HepG2 (cell line): ENCODE measurements around the gene SPATA33. TPM values are rescaled to one million over a fixed set of nuclear protein-coding genes. Genes with fewer than 3 reads are reported as not detected.

Source experiments
- ADNP ChIP-seq: sonication (generic); formaldehyde crosslinking; IDR thresholded peaks from 2 replicates; pipeline ENCODE4 v1.4.0; 2020; ENCODE audit warnings: missing genetic modification reagents
- CENPT ChIP-seq: sonication (generic); formaldehyde crosslinking; IDR thresholded peaks from 2 replicates; pipeline ENCODE4 v1.8.0; 2022; ENCODE audit warnings: low read depth, mild to moderate bottlenecking, moderate library complexity, missing genetic modification reagents
- HNRNPH1 ChIP-seq: fragments of 200-400 bp; formaldehyde crosslinking; optimal IDR thresholded peaks from 2 replicates; pipeline ENCODE3; 2017; ENCODE audit warnings: mild to moderate bottlenecking, low read depth, low read length
- ISL2 ChIP-seq: sonication (generic); formaldehyde crosslinking; IDR thresholded peaks from 2 replicates; pipeline ENCODE4 v1.5.0; 2020; ENCODE audit warnings: missing genetic modification reagents
- MEIS1 ChIP-seq: sonication (generic); formaldehyde crosslinking; IDR thresholded peaks from 2 replicates; pipeline ENCODE4 v1.9.0; 2021; ENCODE audit warnings: mild to moderate bottlenecking, missing genetic modification reagents, moderate library complexity, borderline replicate concordance
- NONO ChIP-seq, 2 experiments: fragments of 450-650 bp in 1 of 2; sonication (generic) in 1 of 2; formaldehyde crosslinking in 1 of 2; IDR thresholded peaks in 1 of 2; conservative IDR thresholded peaks in 1 of 2; 2 replicates each; pipeline versions ENCODE4 v1.6.1 to v1.8.0; 2017 to 2022; ENCODE audit warnings: mild to moderate bottlenecking in 1 of 2, missing genetic modification reagents in 1 of 2, moderate library complexity in 1 of 2
- REPIN1 ChIP-seq: sonication (generic); formaldehyde crosslinking; IDR thresholded peaks from 2 replicates; pipeline ENCODE4 v1.8.0; 2022; ENCODE audit warnings: missing genetic modification reagents, low read depth, mild to moderate bottlenecking, borderline replicate concordance
- SATB2 ChIP-seq: sonication (generic); formaldehyde crosslinking; IDR thresholded peaks from 2 replicates; pipeline ENCODE4 v1.5.0; 2020; ENCODE audit warnings: missing genetic modification reagents
- SMAD9 ChIP-seq: sonication (generic); formaldehyde crosslinking; IDR thresholded peaks from 2 replicates; pipeline ENCODE4 v1.5.1; 2020; ENCODE audit warnings: mild to moderate bottlenecking, missing genetic modification reagents
- TAF15 ChIP-seq: fragments of 200-400 bp; formaldehyde crosslinking; IDR thresholded peaks from one replicate; pipeline ENCODE4 v1.6.1; 2018; ENCODE audit warnings: mild to moderate bottlenecking, low read depth, low read length; ENCODE audit not compliant: poor library complexity, severe bottlenecking
- ZMYM3 ChIP-seq: sonication (generic); formaldehyde crosslinking; IDR thresholded peaks from 2 replicates; pipeline ENCODE4 v1.5.1; 2020; ENCODE audit warnings: mild to moderate bottlenecking, missing genetic modification reagents
- ZNF746 ChIP-seq: sonication (generic); formaldehyde crosslinking; IDR thresholded peaks from 2 replicates; pipeline ENCODE4 v1.8.0; 2022; ENCODE audit warnings: mild to moderate bottlenecking, missing genetic modification reagents
- polyA plus RNA-seq, 8 experiments: library from polyadenylated mRNA; depleted of rRNA in 3 of 8; stranded (reverse) in 7 of 8; unstranded in 1 of 8; fragments of >200 nt; fragmentation: Illumina TruSeq in 4 of 8; extraction: Trizol in 4 of 8; gene quantifications; 2 replicates each; pipeline versions ENCODE4 v1.2.1 to v1.2.3, GENCODE V29; 2011 to 2016; ENCODE audit warnings: low read depth in 4 of 8, missing spikeins in 1 of 8, mixed read lengths in 1 of 8; ENCODE audit not compliant: insufficient read depth in 1 of 8
- total RNA-seq, 5 experiments: library from RNA; depleted of rRNA; stranded (reverse); fragments of >200 nt; fragmentation: Illumina TruSeq; extraction: Trizol; gene quantifications; 2 replicates each; pipeline ENCODE4 v1.2.3, GENCODE V29; 2016; ENCODE audit warnings: low read depth in 1 of 5
- TF ChIP-seq, protein P1 (sequence below): sonication (generic); formaldehyde crosslinking; IDR thresholded peaks from 2 replicates; pipeline ENCODE4 v1.8.0; 2022; ENCODE audit warnings: mild to moderate bottlenecking, missing genetic modification reagents
- TF ChIP-seq, protein P2 (sequence below): sonication (generic); formaldehyde crosslinking; IDR thresholded peaks from 2 replicates; pipeline ENCODE4 v1.8.1; 2022; ENCODE audit warnings: low read depth, mild to moderate bottlenecking, missing genetic modification reagents
- TF ChIP-seq, protein P3 (sequence below): sonication (generic); formaldehyde crosslinking; IDR thresholded peaks from 2 replicates; pipeline ENCODE4 v1.4.0; 2020; ENCODE audit warnings: missing genetic modification reagents
- TF ChIP-seq, protein P4 (sequence below): sonication (generic); formaldehyde crosslinking; IDR thresholded peaks from 2 replicates; pipeline ENCODE4 v1.5.1; 2020; ENCODE audit warnings: missing genetic modification reagents, mild to moderate bottlenecking, borderline replicate concordance
- TF ChIP-seq, protein P5 (sequence below): sonication (generic); formaldehyde crosslinking; IDR thresholded peaks from 2 replicates; pipeline ENCODE4 v1.5.1; 2020; ENCODE audit warnings: missing genetic modification reagents, mild to moderate bottlenecking, borderline replicate concordance
- TF ChIP-seq, protein P6 (sequence below): IDR thresholded peaks from 2 replicates; pipeline ENCODE4 v1.6.1; 2016; ENCODE audit warnings: missing genetic modification reagents, missing compliant biosample characterization

Gene SPATA33
- total and polyA plus RNA-seq, 2 of the 13 experiments (the other 11 are each of a cell fraction or from before 2014, with no cell fraction given): 5.7 to 11.0 TPM

DNA sequence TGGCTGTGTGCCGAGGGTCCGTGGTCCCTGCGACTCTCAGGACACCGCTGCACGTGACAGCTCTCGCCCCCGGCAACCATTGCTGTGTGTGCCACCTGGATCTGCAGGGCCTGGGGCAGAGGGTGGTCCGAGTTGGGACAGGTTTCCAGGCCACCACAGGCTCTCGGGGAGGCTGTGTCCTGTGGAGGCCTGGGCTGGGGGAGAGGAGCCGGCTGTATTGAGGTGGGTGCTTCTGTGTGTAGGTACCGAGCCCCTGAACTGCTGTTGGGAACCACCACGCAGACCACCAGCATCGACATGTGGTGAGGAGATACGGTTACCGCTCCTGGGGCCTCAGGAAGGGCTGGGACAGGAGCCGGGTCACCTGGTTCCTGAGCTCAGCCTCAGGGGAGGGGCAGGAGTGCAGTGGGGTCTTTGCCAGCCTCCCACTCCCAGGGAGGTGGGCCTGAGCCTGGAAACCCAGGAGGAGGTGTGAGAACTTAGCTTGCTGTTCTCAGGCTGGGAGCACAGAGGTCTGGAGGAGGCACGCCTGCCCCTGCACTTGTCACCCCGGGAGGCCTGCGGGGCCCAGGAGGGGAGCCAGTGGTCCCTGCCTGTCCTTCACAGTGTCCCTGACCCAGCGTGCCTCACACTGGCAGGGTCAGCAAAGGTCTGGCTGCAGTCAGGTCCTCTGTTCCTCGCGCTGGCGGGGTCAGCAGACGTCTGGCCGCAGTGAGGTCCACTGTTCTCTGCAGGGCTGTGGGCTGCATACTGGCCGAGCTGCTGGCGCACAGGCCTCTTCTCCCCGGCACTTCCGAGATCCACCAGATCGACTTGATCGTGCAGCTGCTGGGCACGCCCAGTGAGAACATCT, 36.5 kb downstream of the SPATA33 start (continued):
- TF ChIP-seq NONO (IDR thresholded peaks at IDR 0.05) (no peak), NONO (CRISPR knock-in tag; conservative IDR thresholded peaks at IDR 0.05) (peak; percentile 50; the same call in 1 of the 2 replicates), SATB2 (CRISPR knock-in tag) (no peak), HNRNPH1 (peak; percentile 17), ZNF746 (CRISPR knock-in tag) (no peak), ZMYM3 (CRISPR knock-in tag) (peak; percentile 81), ADNP (CRISPR knock-in tag) (no peak), MEIS1 (CRISPR knock-in tag) (no peak), SMAD9 (CRISPR knock-in tag) (no peak; the same call in 1 of the 2 replicates), REPIN1 (CRISPR knock-in tag) (peak; percentile 68; the same call in 1 of the 2 replicates), ISL2 (CRISPR knock-in tag) (no peak), CENPT (CRISPR knock-in tag) (no peak), TAF15 (no peak)
- TF ChIP-seq, protein P1, sequence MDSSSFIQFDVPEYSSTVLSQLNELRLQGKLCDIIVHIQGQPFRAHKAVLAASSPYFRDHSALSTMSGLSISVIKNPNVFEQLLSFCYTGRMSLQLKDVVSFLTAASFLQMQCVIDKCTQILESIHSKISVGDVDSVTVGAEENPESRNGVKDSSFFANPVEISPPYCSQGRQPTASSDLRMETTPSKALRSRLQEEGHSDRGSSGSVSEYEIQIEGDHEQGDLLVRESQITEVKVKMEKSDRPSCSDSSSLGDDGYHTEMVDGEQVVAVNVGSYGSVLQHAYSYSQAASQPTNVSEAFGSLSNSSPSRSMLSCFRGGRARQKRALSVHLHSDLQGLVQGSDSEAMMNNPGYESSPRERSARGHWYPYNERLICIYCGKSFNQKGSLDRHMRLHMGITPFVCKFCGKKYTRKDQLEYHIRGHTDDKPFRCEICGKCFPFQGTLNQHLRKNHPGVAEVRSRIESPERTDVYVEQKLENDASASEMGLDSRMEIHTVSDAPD (CRISPR knock-in tag): peak; percentile 40; the same call in 1 of the 2 replicates
- TF ChIP-seq, protein P2, sequence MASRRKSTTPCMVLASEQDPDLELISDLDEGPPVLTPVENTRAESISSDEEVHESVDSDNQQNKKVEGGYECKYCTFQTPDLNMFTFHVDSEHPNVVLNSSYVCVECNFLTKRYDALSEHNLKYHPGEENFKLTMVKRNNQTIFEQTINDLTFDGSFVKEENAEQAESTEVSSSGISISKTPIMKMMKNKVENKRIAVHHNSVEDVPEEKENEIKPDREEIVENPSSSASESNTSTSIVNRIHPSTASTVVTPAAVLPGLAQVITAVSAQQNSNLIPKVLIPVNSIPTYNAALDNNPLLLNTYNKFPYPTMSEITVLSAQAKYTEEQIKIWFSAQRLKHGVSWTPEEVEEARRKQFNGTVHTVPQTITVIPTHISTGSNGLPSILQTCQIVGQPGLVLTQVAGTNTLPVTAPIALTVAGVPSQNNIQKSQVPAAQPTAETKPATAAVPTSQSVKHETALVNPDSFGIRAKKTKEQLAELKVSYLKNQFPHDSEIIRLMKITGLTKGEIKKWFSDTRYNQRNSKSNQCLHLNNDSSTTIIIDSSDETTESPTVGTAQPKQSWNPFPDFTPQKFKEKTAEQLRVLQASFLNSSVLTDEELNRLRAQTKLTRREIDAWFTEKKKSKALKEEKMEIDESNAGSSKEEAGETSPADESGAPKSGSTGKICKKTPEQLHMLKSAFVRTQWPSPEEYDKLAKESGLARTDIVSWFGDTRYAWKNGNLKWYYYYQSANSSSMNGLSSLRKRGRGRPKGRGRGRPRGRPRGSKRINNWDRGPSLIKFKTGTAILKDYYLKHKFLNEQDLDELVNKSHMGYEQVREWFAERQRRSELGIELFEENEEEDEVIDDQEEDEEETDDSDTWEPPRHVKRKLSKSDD (CRISPR knock-in tag): no peak
- TF ChIP-seq, protein P3, sequence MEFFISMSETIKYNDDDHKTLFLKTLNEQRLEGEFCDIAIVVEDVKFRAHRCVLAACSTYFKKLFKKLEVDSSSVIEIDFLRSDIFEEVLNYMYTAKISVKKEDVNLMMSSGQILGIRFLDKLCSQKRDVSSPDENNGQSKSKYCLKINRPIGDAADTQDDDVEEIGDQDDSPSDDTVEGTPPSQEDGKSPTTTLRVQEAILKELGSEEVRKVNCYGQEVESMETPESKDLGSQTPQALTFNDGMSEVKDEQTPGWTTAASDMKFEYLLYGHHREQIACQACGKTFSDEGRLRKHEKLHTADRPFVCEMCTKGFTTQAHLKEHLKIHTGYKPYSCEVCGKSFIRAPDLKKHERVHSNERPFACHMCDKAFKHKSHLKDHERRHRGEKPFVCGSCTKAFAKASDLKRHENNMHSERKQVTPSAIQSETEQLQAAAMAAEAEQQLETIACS (CRISPR knock-in tag): no peak
- TF ChIP-seq, protein P4, sequence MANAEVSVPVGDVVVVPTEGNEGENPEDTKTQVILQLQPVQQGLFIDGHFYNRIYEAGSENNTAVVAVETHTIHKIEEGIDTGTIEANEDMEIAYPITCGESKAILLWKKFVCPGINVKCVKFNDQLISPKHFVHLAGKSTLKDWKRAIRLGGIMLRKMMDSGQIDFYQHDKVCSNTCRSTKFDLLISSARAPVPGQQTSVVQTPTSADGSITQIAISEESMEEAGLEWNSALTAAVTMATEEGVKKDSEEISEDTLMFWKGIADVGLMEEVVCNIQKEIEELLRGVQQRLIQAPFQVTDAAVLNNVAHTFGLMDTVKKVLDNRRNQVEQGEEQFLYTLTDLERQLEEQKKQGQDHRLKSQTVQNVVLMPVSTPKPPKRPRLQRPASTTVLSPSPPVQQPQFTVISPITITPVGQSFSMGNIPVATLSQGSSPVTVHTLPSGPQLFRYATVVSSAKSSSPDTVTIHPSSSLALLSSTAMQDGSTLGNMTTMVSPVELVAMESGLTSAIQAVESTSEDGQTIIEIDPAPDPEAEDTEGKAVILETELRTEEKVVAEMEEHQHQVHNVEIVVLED: peak; percentile 14; the same call in 1 of the 2 replicates
- TF ChIP-seq, protein P5, sequence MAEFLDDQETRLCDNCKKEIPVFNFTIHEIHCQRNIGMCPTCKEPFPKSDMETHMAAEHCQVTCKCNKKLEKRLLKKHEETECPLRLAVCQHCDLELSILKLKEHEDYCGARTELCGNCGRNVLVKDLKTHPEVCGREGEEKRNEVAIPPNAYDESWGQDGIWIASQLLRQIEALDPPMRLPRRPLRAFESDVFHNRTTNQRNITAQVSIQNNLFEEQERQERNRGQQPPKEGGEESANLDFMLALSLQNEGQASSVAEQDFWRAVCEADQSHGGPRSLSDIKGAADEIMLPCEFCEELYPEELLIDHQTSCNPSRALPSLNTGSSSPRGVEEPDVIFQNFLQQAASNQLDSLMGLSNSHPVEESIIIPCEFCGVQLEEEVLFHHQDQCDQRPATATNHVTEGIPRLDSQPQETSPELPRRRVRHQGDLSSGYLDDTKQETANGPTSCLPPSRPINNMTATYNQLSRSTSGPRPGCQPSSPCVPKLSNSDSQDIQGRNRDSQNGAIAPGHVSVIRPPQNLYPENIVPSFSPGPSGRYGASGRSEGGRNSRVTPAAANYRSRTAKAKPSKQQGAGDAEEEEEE: no peak; the same call in 1 of the 2 replicates
- TF ChIP-seq, protein P6, sequence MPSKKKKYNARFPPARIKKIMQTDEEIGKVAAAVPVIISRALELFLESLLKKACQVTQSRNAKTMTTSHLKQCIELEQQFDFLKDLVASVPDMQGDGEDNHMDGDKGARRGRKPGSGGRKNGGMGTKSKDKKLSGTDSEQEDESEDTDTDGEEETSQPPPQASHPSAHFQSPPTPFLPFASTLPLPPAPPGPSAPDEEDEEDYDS: peak; percentile 24
